ENCODE data around the gene LYZL6.

DNA sequence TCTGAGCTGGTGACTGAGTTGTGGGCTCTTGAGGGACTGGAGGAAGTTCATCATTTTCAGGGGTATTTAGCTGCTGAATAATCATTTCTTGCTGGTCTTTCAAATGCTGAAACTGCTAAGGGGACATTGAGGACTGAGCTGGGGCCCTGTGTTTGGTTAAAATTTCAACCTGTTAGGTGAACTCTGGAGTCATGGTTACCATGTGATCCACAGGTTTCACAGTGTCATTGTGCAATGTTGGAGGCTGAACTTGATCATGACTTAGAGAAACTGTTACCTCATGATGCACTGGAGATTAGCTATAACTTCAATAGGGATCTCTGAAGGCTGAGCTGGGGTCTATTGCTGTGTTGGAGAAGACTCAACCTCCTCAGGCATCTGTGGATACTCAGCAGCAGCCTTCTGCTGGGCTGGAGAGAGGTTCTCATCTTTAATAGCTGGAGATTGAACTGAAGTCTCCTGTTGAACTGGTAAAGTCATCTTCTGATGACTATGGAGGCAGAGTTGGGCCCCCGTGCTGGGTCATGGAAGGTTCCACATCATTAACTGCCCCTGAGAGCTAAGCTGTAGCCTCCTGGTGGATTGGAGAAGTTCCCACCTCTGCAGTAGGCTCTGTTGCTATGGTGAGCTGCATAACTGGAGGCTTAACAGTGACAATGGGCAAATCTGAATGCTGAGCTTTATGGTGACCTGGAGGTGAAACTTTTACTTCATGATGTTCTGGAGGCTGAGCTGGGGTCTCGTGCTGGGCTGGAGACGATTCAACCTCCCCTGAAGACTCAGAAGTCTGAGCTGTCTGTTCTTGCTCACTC lies 28.2 kb downstream of the LYZL6 start:
- no peak for TF ChIP-seq POLR2AphosphoS5 (IDR thresholded peaks at IDR 0.05; ENCODE audit: low read depth, low read length)
- no peak for TF ChIP-seq POLR2A (IDR thresholded peaks at IDR 0.05; ENCODE audit: low read depth, low read length)

All from GM12892 (cell line).